SK-N-SH (cell line): ENCODE measurements around the gene COLEC11. TPM values are rescaled to one million over a fixed set of nuclear protein-coding genes. Genes with fewer than 3 reads are reported as not detected.

Experiments used
- CTCF ChIA-PET: fragments of 300-600, 350-600 bp; formaldehyde crosslinking; extraction: SDS; loops from one replicate; lab custom pipeline; 2021; lab: Yijun Ruan, JAX
- POLR2A ChIA-PET: fragments of 350-600 bp; sonication (Branson Sonifier 250); formaldehyde crosslinking; extraction: SDS; loops from one replicate; lab custom pipeline; 2020; ENCODE audit warnings: antibody characterized with exemption, inconsistent platforms; lab: Yijun Ruan, JAX
- DNase-seq: peaks from one replicate; pipeline ENCODE4 v3.0.0; 2012
- H2AFZ ChIP-seq: fragments of 200-600 bp; sonication (generic); 2 replicates; pipeline ENCODE4 v1.8.1; 2016; ENCODE audit warnings: antibody characterized with exemption, mild to moderate bottlenecking, low read depth
- H3F3A ChIP-seq: fragments of 200-600 bp; sonication (generic); replicated peaks from 2 replicates; pipeline ENCODE3; 2016; ENCODE audit warnings: antibody characterized with exemption, mild to moderate bottlenecking; ENCODE audit not compliant: insufficient read depth
- H3K27ac ChIP-seq, 2 experiments: fragments of 200-500 bp in 1 of 2; fragments of 200-600 bp in 1 of 2; sonication (Bioruptor generic) in 1 of 2; sonication (generic), shearing (Covaris generic) in 1 of 2; 2 replicates each; pipeline versions ENCODE4 v1.5.1 to v1.6.1; 2014 to 2016; ENCODE audit warnings: low read depth in 2 of 2, inconsistent platforms in 1 of 2, low read length in 1 of 2, mild to moderate bottlenecking in 1 of 2, mixed read lengths in 1 of 2
- H3K27me3 ChIP-seq: fragments of 200-600 bp; sonication (generic), shearing (Covaris generic); 2 replicates; pipeline ENCODE4 v1.6.1; 2016; ENCODE audit warnings: mixed run types; ENCODE audit not compliant: insufficient read depth
- H3K36me3 ChIP-seq, 2 experiments: fragments of 200-500 bp in 1 of 2; fragments of 200-600 bp in 1 of 2; sonication (Bioruptor generic) in 1 of 2; sonication (generic) in 1 of 2; replicated peaks in 1 of 2; 2 replicates each; pipeline versions ENCODE3 to v1.5.1; 2014 to 2016; ENCODE audit warnings: low read length in 1 of 2, mild to moderate bottlenecking in 1 of 2; ENCODE audit not compliant: insufficient read depth in 2 of 2, control insufficient read depth in 1 of 2
- H3K4me1 ChIP-seq, 2 experiments: fragments of 200-500 bp in 1 of 2; fragments of 200-600 bp in 1 of 2; sonication (Bioruptor generic) in 1 of 2; sonication (generic), shearing (Covaris generic) in 1 of 2; 2 replicates each; pipeline versions ENCODE4 v1.5.1 to v1.6.1; 2014 to 2016; ENCODE audit warnings: low read depth in 1 of 2, low read length in 1 of 2, mixed run types in 1 of 2; ENCODE audit not compliant: insufficient read depth in 2 of 2, control insufficient read depth in 1 of 2
- H3K4me2 ChIP-seq: fragments of 200-600 bp; sonication (generic), shearing (Covaris generic); 2 replicates; pipeline ENCODE4 v1.6.1; 2017; ENCODE audit warnings: mixed run types
- H3K4me3 ChIP-seq, 2 experiments: fragments of 200-500 bp in 1 of 2; fragments of 200-600 bp in 1 of 2; sonication (Bioruptor generic) in 1 of 2; sonication (generic), shearing (Covaris generic) in 1 of 2; 2 replicates each; pipeline versions ENCODE4 v1.5.1 to v1.8.1; 2014 to 2016; ENCODE audit warnings: low read depth in 2 of 2, inconsistent platforms in 1 of 2, low read length in 1 of 2, mild to moderate bottlenecking in 1 of 2, mixed read lengths in 1 of 2, moderate library complexity in 1 of 2
- H3K79me2 ChIP-seq: fragments of 200-600 bp; sonication (generic); 2 replicates; pipeline ENCODE4 v1.8.1; 2017; ENCODE audit warnings: mild to moderate bottlenecking; ENCODE audit not compliant: insufficient read depth
- H3K9ac ChIP-seq: fragments of 200-600 bp; sonication (generic); 2 replicates; pipeline ENCODE4 v1.6.1; 2017; ENCODE audit warnings: mixed run types
- H3K9me2 ChIP-seq: fragments of 200-600 bp; sonication (generic); 2 replicates; pipeline ENCODE4 v1.6.1; 2017; ENCODE audit warnings: mixed run types
- H3K9me3 ChIP-seq: fragments of 200-600 bp; sonication (generic); 2 replicates; pipeline ENCODE4 v1.6.1; 2017; ENCODE audit warnings: mixed run types, mild to moderate bottlenecking, moderate library complexity
- H4K20me1 ChIP-seq: fragments of 200-600 bp; sonication (generic); 2 replicates; pipeline ENCODE4 v1.6.1; 2017; ENCODE audit warnings: mild to moderate bottlenecking, mixed run types; ENCODE audit not compliant: insufficient read depth
- ELF1 ChIP-seq: IDR thresholded peaks from 2 replicates; pipeline ENCODE4 v1.4.0; 2012
- FOXJ3 ChIP-seq: sonication (generic); formaldehyde crosslinking; IDR thresholded peaks from 2 replicates; pipeline ENCODE4 v1.5.1; 2020; ENCODE audit warnings: mild to moderate bottlenecking, missing genetic modification reagents
- FOXM1 ChIP-seq: IDR thresholded peaks from 2 replicates; pipeline ENCODE4 v1.4.0; 2012; ENCODE audit warnings: low read depth, mild to moderate bottlenecking
- JUND ChIP-seq: IDR thresholded peaks from 2 replicates; pipeline ENCODE4 v1.4.0; 2012
- RAD21 ChIP-seq: IDR thresholded peaks from 2 replicates; pipeline ENCODE4 v1.6.1; 2012; ENCODE audit warnings: mild to moderate bottlenecking, low read length
- RCOR1 ChIP-seq: fragments of 150-350 bp; IDR thresholded peaks from 2 replicates; pipeline ENCODE4 v1.6.1; 2017; ENCODE audit warnings: antibody characterized with exemption, low read length
- RFX5 ChIP-seq: IDR thresholded peaks from 2 replicates; pipeline ENCODE4 v1.6.1; 2012; ENCODE audit warnings: mild to moderate bottlenecking, improper control_type of control experiment, low read length
- RXRA ChIP-seq: IDR thresholded peaks from 2 replicates; pipeline ENCODE4 v1.4.0; 2012; ENCODE audit warnings: low read depth, mild to moderate bottlenecking, borderline replicate concordance
- USF1 ChIP-seq: IDR thresholded peaks from 2 replicates; pipeline ENCODE4 v1.4.0; 2012; ENCODE audit warnings: low read depth, borderline replicate concordance
- WGBS: methylation state at CpG from one replicate; pipeline ENCODE4 v1.1.6; 2017; ENCODE audit warnings: low lambda C conversion rate; 5-methylcytosine and 5-hydroxymethylcytosine counted together
- polyA plus RNA-seq, 3 experiments: library from polyadenylated mRNA; depleted of rRNA; stranded (reverse); fragments of >200 nt; gene quantifications; 2 replicates each; pipeline ENCODE4 v1.2.3, GENCODE V29; 2012
- TF ChIP-seq, protein P1 (sequence below): fragments of 200-600 bp; sonication (generic); IDR thresholded peaks from 2 replicates; pipeline ENCODE4 v1.6.1; 2017; ENCODE audit warnings: antibody characterized with exemption, mild to moderate bottlenecking, moderate library complexity
- TF ChIP-seq, protein P2 (sequence below): IDR thresholded peaks from 2 replicates; pipeline ENCODE4 v1.6.1; 2012; ENCODE audit warnings: mild to moderate bottlenecking, low read depth, low read length, moderate library complexity

Gene COLEC11
- polyA plus RNA-seq, 1 of the 3 experiments (the other 2 are of a cell fraction) = 8.7 TPM

DNA sequence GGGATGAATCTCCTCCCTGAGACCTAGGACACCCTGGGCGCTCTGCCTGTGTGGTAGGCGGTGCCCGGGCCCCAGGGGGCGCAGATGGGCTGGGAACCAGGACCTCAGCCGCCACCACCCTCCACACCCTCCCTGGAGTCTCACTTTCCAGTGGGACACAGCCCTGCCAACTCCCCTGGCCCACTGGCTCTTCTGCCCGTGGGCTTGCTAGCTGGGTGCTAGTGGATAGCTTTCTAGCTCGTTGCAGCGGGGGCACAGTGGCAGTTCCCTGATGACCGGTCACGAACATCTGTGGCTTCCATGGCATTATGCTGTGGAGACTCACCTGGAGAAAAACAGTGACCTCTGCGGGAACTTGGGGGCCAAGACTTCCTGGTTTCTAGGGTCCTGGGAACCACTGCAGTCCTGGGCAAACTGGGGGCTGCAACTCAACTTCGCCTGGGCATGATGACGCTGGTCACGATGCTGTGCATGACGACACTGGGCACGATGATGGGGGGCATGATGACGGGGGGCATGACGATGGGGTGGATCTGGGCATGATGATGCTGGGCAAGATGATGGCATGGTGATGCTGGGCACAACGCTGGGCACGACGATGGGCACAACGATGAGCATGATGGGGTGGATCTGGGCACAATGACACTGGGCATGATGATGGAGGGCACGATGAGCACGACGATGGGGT, 32.0 kb downstream of the COLEC11 start:
- H3K36me3 ChIP-seq = peaks cover 0 to 4% of the 10 kb centered on the region in 2 experiments
- CTCF ChIA-PET = no interaction called here

More for the DNA sequence above, 32.0 kb downstream of the COLEC11 start:
- no peak for TF ChIP-seq RXRA
- no peak for TF ChIP-seq FOXM1
- TF ChIP-seq, protein P1, sequence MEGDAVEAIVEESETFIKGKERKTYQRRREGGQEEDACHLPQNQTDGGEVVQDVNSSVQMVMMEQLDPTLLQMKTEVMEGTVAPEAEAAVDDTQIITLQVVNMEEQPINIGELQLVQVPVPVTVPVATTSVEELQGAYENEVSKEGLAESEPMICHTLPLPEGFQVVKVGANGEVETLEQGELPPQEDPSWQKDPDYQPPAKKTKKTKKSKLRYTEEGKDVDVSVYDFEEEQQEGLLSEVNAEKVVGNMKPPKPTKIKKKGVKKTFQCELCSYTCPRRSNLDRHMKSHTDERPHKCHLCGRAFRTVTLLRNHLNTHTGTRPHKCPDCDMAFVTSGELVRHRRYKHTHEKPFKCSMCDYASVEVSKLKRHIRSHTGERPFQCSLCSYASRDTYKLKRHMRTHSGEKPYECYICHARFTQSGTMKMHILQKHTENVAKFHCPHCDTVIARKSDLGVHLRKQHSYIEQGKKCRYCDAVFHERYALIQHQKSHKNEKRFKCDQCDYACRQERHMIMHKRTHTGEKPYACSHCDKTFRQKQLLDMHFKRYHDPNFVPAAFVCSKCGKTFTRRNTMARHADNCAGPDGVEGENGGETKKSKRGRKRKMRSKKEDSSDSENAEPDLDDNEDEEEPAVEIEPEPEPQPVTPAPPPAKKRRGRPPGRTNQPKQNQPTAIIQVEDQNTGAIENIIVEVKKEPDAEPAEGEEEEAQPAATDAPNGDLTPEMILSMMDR = no peak
- no peak for TF ChIP-seq USF1
- no peak for TF ChIP-seq RAD21
- no peak for TF ChIP-seq RCOR1
- no peak for TF ChIP-seq FOXJ3 (CRISPR knock-in tag)
- TF ChIP-seq JUND = no peak
- TF ChIP-seq ELF1 = no peak
- TF ChIP-seq, protein P2, sequence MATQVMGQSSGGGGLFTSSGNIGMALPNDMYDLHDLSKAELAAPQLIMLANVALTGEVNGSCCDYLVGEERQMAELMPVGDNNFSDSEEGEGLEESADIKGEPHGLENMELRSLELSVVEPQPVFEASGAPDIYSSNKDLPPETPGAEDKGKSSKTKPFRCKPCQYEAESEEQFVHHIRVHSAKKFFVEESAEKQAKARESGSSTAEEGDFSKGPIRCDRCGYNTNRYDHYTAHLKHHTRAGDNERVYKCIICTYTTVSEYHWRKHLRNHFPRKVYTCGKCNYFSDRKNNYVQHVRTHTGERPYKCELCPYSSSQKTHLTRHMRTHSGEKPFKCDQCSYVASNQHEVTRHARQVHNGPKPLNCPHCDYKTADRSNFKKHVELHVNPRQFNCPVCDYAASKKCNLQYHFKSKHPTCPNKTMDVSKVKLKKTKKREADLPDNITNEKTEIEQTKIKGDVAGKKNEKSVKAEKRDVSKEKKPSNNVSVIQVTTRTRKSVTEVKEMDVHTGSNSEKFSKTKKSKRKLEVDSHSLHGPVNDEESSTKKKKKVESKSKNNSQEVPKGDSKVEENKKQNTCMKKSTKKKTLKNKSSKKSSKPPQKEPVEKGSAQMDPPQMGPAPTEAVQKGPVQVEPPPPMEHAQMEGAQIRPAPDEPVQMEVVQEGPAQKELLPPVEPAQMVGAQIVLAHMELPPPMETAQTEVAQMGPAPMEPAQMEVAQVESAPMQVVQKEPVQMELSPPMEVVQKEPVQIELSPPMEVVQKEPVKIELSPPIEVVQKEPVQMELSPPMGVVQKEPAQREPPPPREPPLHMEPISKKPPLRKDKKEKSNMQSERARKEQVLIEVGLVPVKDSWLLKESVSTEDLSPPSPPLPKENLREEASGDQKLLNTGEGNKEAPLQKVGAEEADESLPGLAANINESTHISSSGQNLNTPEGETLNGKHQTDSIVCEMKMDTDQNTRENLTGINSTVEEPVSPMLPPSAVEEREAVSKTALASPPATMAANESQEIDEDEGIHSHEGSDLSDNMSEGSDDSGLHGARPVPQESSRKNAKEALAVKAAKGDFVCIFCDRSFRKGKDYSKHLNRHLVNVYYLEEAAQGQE = no peak
- no peak for TF ChIP-seq RFX5
- H3F3A ChIP-seq = no peaks in the 10 kb centered on the region
- H4K20me1 ChIP-seq = no peaks in the 10 kb centered on the region
- H3K27me3 ChIP-seq = no peaks in the 10 kb centered on the region
- no peak overlapping the region for H2AFZ ChIP-seq
- H3K9me3 ChIP-seq = no peaks in the 10 kb centered on the region
- H3K4me3 ChIP-seq = no peak overlapping the region
- DNase-seq = no peak
- no peaks in the 10 kb centered on the region for H3K79me2 ChIP-seq
- H3K9me2 ChIP-seq = no peaks in the 10 kb centered on the region
- no peak overlapping the region for H3K27ac ChIP-seq
- POLR2A ChIA-PET = no interaction called here
- no peak overlapping the region for H3K4me2 ChIP-seq
- H3K4me1 ChIP-seq = peaks cover 0 to 3% of the 10 kb centered on the region in 2 experiments; a peak in 1 of 4 replicates
- 76% methylated on average over 24 of the region's 25 CpGs for WGBS
- no peak overlapping the region for H3K9ac ChIP-seq
